ENCODE measurements around the gene DNAJB5.
"Not testable (repeated sequence)": the region's sequence is repeated elsewhere in the genome, so short reads cannot be mapped to it uniquely, and the experiment has no call there.

The DNAJB5 gene

GRCh38 chr9:35000535-35001284 lies 11.2 kb downstream of the DNAJB5 start:
- DNase-seq, result no peak

GRCh38 chr9:35001285-35001677 lies 11.7 kb downstream of the DNAJB5 start:
- DNase-seq, result no peak

- no peak for DNase-seq
These were observed 12.4 kb downstream of the DNAJB5 start for GRCh38 chr9:35001803-35002502.

GRCh38 chr9:35002623-35003022 lies 13.1 kb downstream of the DNAJB5 start:
- DNase-seq, result no peak

GRCh38 chr9:35004299-35004698 lies 14.8 kb downstream of the DNAJB5 start:
- not testable (repeated sequence) for DNase-seq

- DNase-seq, result no peak
These were observed 20.9 kb downstream of the DNAJB5 start for GRCh38 chr9:35010351-35010958.

- DNase-seq, result no peak
These were observed 25.0 kb downstream of the DNAJB5 start for GRCh38 chr9:35014517-35014916.

- DNase-seq, result not testable (repeated sequence)
These were observed 33.9 kb downstream of the DNAJB5 start for GRCh38 chr9:35023443-35023842.

GRCh38 chr9:35026671-35027070 lies 37.1 kb downstream of the DNAJB5 start:
- DNase-seq, result no peak

- DNase-seq, result no peak
These were observed 37.8 kb downstream of the DNAJB5 start for GRCh38 chr9:35027374-35027773.

GRCh38 chr9:35027860-35028259 lies 38.3 kb downstream of the DNAJB5 start:
- no peak for DNase-seq

GRCh38 chr9:35028341-35028740 lies 38.8 kb downstream of the DNAJB5 start:
- no peak for DNase-seq

GRCh38 chr9:35029241-35029640 lies 39.7 kb downstream of the DNAJB5 start:
- no peak for DNase-seq

- DNase-seq, result no peak
These were observed 40.3 kb downstream of the DNAJB5 start for GRCh38 chr9:35029852-35030251.

- DNase-seq, result no peak
These were observed 43.6 kb downstream of the DNAJB5 start for GRCh38 chr9:35033101-35033500.

- DNase-seq, result no peak
These were observed 46.5 kb downstream of the DNAJB5 start for GRCh38 chr9:35035851-35036701.

- DNase-seq, result no peak
These were observed 52.6 kb downstream of the DNAJB5 start for GRCh38 chr9:35042081-35042604.

- no peak for DNase-seq
These were observed 53.5 kb downstream of the DNAJB5 start for GRCh38 chr9:35042891-35043545.

GRCh38 chr9:35044071-35044470 lies 54.5 kb downstream of the DNAJB5 start:
- no peak for DNase-seq

All from SHP77 (cell line).